ENCODE measurements around the gene USP2. TPM values are rescaled to one million over a fixed set of nuclear protein-coding genes. Genes with fewer than 3 reads are reported as not detected.

Gene USP2
- total RNA-seq, 1 donor from 2014 or later = 2.6 TPM

DNA sequence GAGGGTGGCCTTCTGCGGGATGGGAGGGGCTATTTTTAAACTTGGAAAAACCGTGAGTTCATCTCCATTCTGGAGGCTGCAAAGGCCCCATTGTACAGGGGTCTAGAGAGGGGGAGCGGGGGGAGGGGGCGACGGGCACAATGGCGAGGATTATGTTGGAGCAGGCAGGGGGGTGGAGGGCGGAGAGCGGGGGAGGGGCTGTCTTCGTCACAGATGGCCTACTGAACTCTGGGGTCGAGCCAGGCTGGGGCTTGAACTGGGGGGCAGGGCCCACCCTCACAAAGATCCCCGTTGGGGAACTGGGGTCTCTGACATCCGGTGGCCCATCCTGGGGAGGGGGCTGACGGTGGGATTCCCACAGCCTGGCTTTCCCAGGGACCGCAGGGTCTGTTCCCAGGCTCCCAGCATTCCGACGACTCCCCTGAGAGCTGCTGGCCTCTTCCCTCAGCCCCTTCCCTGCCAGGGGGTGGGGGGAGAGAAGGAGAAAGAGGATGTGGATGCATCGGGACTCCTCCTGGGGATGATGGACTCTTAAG lies 61.2 kb downstream of the USP2 start:
- H3K4me1 Mint-ChIP-seq (ENCODE audit: low read depth, unreplicated experiment) = peaks cover 8% of the 10 kb centered on the region
- TF ChIP-seq, protein P1, sequence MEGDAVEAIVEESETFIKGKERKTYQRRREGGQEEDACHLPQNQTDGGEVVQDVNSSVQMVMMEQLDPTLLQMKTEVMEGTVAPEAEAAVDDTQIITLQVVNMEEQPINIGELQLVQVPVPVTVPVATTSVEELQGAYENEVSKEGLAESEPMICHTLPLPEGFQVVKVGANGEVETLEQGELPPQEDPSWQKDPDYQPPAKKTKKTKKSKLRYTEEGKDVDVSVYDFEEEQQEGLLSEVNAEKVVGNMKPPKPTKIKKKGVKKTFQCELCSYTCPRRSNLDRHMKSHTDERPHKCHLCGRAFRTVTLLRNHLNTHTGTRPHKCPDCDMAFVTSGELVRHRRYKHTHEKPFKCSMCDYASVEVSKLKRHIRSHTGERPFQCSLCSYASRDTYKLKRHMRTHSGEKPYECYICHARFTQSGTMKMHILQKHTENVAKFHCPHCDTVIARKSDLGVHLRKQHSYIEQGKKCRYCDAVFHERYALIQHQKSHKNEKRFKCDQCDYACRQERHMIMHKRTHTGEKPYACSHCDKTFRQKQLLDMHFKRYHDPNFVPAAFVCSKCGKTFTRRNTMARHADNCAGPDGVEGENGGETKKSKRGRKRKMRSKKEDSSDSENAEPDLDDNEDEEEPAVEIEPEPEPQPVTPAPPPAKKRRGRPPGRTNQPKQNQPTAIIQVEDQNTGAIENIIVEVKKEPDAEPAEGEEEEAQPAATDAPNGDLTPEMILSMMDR (IDR thresholded peaks at IDR 0.05; ENCODE audit: partially characterized antibody, unreplicated experiment) = no peak
- peaks cover 2% of the 10 kb centered on the region for H3K27me3 Mint-ChIP-seq (ENCODE audit: unreplicated experiment)
- H3K27ac Mint-ChIP-seq (ENCODE audit: unreplicated experiment) = no peak overlapping the region
- DNase-seq = peak; percentile 54
- H3K36me3 Mint-ChIP-seq (ENCODE audit: unreplicated experiment) = no peaks in the 10 kb centered on the region
- H3K4me3 Mint-ChIP-seq (ENCODE audit: unreplicated experiment) = peak overlapping the region; percentile 46
- H3K9me3 Mint-ChIP-seq (ENCODE audit: unreplicated experiment) = peaks cover 1% of the 10 kb centered on the region

DNA sequence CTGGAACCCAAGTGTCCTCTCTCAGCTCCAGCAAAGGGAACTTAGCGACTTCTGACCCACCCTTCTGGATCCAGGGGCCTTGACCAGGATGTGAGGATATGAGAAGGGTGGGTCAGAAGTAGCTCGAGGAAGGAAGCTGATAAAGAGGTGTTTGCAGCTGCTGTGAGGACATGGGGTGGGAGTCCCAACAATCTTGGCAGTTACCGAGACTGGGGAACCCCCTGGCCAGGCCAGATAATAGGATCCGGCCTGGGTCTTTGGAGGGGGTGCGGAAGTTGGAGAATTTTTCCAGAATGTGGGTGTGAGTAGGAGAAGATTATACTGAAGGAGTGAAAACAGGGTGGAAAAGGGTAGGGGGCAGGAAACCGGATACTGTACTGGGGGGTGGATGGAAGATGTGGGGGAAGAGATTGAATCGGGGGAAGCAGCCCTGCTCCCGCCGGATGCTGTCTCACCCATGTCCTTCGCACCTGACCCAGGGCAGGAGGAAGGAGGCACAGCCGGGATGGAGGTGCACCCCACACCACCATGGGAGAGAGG lies 61.7 kb downstream of the USP2 start:
- peaks cover 2% of the 10 kb centered on the region for H3K27me3 Mint-ChIP-seq (ENCODE audit: unreplicated experiment)
- H3K9me3 Mint-ChIP-seq (ENCODE audit: unreplicated experiment) = no peaks in the 10 kb centered on the region
- DNase-seq = no peak
- peaks cover 8% of the 10 kb centered on the region for H3K4me1 Mint-ChIP-seq (ENCODE audit: low read depth, unreplicated experiment)
- H3K4me3 Mint-ChIP-seq (ENCODE audit: unreplicated experiment) = peak overlapping the region; percentile 47
- no peak overlapping the region for H3K27ac Mint-ChIP-seq (ENCODE audit: unreplicated experiment)
- H3K36me3 Mint-ChIP-seq (ENCODE audit: unreplicated experiment) = no peaks in the 10 kb centered on the region
- TF ChIP-seq, protein P1 (IDR thresholded peaks at IDR 0.05; ENCODE audit: partially characterized antibody, unreplicated experiment) = no peak

DNA sequence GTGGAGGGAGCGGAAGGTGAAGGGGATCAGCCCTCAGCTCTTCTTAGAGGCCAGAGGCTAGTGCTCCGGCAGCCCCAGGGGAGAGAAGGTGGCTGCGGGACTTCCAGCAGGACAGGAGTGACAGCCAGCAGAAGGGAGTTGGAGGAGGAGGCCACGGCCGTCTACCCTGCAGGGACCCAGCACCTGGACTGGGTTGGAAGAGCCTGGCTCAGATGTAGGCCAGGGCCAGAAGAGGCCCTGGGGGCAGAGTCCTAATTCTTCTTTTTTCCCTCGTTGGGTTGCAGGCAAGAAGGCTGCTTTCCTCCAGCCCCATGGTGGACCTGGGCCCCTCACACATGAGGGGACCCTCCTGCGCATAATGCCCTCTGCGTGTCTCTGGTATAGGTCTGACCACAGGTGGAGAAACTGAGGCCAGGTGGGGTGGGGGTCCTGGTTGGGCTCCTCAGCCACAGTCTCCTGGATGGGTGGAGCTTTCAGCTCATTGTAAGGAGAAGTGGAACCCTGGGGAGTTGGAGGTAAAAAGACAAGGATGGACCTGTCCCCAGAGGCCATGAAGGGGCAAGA lies 62.3 kb downstream of the USP2 start:
- no peak for DNase-seq
- no peaks in the 10 kb centered on the region for H3K9me3 Mint-ChIP-seq (ENCODE audit: unreplicated experiment)
- H3K27me3 Mint-ChIP-seq (ENCODE audit: unreplicated experiment) = peaks cover 2% of the 10 kb centered on the region
- H3K4me1 Mint-ChIP-seq (ENCODE audit: low read depth, unreplicated experiment) = peaks cover 8% of the 10 kb centered on the region
- H3K36me3 Mint-ChIP-seq (ENCODE audit: unreplicated experiment) = no peaks in the 10 kb centered on the region
- H3K4me3 Mint-ChIP-seq (ENCODE audit: unreplicated experiment) = no peak overlapping the region
- TF ChIP-seq, protein P1 (IDR thresholded peaks at IDR 0.05; ENCODE audit: partially characterized antibody, unreplicated experiment) = no peak
- peak overlapping the region; percentile 55 for H3K27ac Mint-ChIP-seq (ENCODE audit: unreplicated experiment)

DNA sequence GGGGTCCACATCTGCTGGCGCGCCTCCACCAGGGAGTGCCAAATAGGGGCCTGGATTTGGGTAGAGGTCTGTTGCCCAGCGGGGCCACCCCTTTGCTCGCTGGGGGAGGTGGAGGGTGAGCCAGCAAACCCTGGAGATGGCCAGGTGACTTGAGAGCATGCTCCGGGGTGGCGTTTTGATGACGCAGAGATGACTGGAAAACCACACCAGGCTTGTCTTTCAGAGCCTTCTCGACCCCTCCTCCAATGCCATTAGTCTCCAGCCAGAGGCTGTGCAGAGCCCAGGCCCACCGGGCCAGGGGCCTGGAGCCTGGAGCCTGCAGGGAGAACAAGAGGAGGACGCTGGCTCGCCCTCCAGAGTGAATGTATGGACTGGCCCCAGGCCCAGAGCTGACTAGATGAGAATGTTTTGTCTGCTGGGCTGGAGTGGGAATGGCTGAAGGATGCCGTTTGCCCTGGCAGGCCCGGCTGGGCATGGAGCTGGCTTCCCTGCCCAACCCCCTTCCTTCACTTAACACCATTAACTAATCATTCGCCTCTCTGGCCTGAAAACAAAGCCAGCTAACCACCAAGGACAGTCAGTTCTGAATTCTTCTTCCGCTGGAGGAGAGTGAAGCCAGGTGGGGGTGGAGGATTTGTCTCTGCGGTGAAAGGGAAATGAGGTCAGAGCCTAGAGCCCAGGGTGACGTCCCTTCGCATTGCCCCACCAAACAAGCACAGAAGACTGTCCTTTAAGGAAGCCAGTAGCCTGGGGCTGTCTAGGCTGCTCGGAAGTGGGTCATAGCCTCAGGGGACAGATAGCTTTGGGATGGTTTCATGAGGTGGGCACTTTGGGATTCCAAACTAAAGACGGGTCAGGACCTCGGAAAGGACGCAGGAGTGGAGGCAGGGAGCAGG lies 63.0 kb downstream of the USP2 start:
- Mint-ChIP-seq H3K27ac (ENCODE audit: unreplicated experiment) (peak overlapping the region; percentile 55), H3K4me3 (ENCODE audit: unreplicated experiment) (no peak overlapping the region), H3K9me3 (ENCODE audit: unreplicated experiment) (no peaks in the 10 kb centered on the region), H3K4me1 (ENCODE audit: low read depth, unreplicated experiment) (peaks cover 5% of the 10 kb centered on the region), H3K36me3 (ENCODE audit: unreplicated experiment) (no peaks in the 10 kb centered on the region), H3K27me3 (ENCODE audit: unreplicated experiment) (peaks cover 3% of the 10 kb centered on the region)
- DNase-seq = no peak
- TF ChIP-seq, protein P1 (IDR thresholded peaks at IDR 0.05; ENCODE audit: partially characterized antibody, unreplicated experiment) = no peak
